Upper lobe of left lung (tissue), 4 donors: ENCODE measurements around the gene LMO7.

ENCODE experiments used
- EP300 ChIP-seq, 4 donors: sonication (generic); formaldehyde crosslinking; IDR thresholded peaks; one replicate each; pipeline ENCODE4 v1.5.1; 2017; ENCODE audit warnings: antibody characterized with exemption in 4 of 4, control low read depth in 2 of 4
- POLR2A ChIP-seq, 4 donors: fragments of 450-650 bp; IDR thresholded peaks; one replicate each; pipeline ENCODE4 v1.5.1; 2016 to 2017; ENCODE audit warnings: antibody characterized with exemption in 4 of 4, mild to moderate bottlenecking in 2 of 4
- TF ChIP-seq, protein P1 (sequence below), 6 experiments: fragments of 450-650 bp in 4 of 6; fragments of 200-600 bp in 2 of 6; sonication (generic) in 2 of 6; IDR thresholded peaks; one replicate each; pipeline ENCODE4 v1.5.1; 2016 to 2019; ENCODE audit warnings: antibody characterized with exemption in 6 of 6

DNA sequence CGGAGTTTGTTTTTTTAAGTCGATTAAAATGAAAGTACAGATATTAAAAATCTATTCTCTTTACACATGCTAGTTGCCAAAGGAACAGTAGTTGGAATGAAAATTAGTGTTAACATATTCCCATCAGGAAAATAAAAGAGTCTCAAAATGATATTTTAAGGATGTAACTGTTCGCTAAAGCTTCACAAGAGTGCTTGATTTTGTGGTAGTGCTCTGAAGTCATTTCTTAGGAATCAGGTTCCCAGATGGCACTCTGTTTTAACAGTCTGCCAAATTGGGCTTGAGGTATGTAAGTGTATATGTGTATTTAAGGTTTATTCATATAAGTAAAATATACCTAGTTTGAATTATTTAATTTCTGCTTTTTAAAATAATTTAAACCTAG lies 128.8 kb downstream of the LMO7 start:
- TF ChIP-seq, protein P1, sequence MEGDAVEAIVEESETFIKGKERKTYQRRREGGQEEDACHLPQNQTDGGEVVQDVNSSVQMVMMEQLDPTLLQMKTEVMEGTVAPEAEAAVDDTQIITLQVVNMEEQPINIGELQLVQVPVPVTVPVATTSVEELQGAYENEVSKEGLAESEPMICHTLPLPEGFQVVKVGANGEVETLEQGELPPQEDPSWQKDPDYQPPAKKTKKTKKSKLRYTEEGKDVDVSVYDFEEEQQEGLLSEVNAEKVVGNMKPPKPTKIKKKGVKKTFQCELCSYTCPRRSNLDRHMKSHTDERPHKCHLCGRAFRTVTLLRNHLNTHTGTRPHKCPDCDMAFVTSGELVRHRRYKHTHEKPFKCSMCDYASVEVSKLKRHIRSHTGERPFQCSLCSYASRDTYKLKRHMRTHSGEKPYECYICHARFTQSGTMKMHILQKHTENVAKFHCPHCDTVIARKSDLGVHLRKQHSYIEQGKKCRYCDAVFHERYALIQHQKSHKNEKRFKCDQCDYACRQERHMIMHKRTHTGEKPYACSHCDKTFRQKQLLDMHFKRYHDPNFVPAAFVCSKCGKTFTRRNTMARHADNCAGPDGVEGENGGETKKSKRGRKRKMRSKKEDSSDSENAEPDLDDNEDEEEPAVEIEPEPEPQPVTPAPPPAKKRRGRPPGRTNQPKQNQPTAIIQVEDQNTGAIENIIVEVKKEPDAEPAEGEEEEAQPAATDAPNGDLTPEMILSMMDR (IDR thresholded peaks at IDR 0.05) = no peak
- TF ChIP-seq POLR2A (IDR thresholded peaks at IDR 0.05) (no peak), EP300 (IDR thresholded peaks at IDR 0.05) (no peak)
